OCI-LY7 (cell line): ENCODE results near the gene GRPR. TPM values are rescaled to one million over a fixed set of nuclear protein-coding genes. Genes with fewer than 3 reads are reported as not detected.
"Not testable (repeated sequence)": the region's sequence is repeated elsewhere in the genome, so short reads cannot be mapped to it uniquely, and the experiment has no call there.

Experiments
- BruUV-seq: library from RNA; stranded (reverse); fragments of 400-500 nt; replicated peaks from 2 replicates; lab custom pipeline; 2021; lab: Mats Ljungman, UMichigan
- CTCF ChIA-PET: fragments of 300-600 bp; sonication (Branson Sonifier 250); formaldehyde crosslinking; loops from one replicate; lab custom pipeline; 2022; ENCODE audit warnings: antibody characterized with exemption; ENCODE audit not compliant: unreplicated experiment; lab: Charles Lee
- POLR2A ChIA-PET: fragments of 300-600 bp; sonication (Branson Sonifier 250); formaldehyde crosslinking; loops from one replicate; lab custom pipeline; 2022; ENCODE audit warnings: antibody characterized with exemption; lab: Charles Lee
- DNase-seq: peaks from one replicate; pipeline ENCODE4 v3.0.0-alpha.2; 2015; ENCODE audit warnings: low spot score
- H2AFZ ChIP-seq: fragments of 200-600 bp; sonication (generic), shearing (Covaris generic); 2 replicates; pipeline ENCODE4 v1.6.1; 2014; ENCODE audit warnings: mild to moderate bottlenecking, antibody characterized with exemption, low read length, moderate library complexity
- H3K27ac ChIP-seq: fragments of 200-600 bp; sonication (generic); 2 replicates; pipeline ENCODE4 v1.5.1; 2014; ENCODE audit warnings: mixed run types, low read depth, mild to moderate bottlenecking, moderate library complexity, low read length, inconsistent platforms; ENCODE audit not compliant: poor library complexity, severe bottlenecking
- H3K36me3 ChIP-seq: fragments of 200-600 bp; sonication (generic); 2 replicates; pipeline ENCODE4 v1.6.1; 2014; ENCODE audit warnings: mild to moderate bottlenecking, antibody characterized with exemption, low read length, moderate library complexity, mixed read lengths; ENCODE audit not compliant: insufficient read depth
- H3K4me1 ChIP-seq: fragments of 200-600 bp; sonication (generic); 2 replicates; pipeline ENCODE4 v1.5.1; 2014; ENCODE audit warnings: mild to moderate bottlenecking, low read length; ENCODE audit not compliant: insufficient read depth, poor library complexity, severe bottlenecking
- H3K4me2 ChIP-seq: fragments of 200-600 bp; sonication (generic); 2 replicates; pipeline ENCODE4 v1.6.1; 2014; ENCODE audit warnings: mild to moderate bottlenecking, low read length
- H3K4me3 ChIP-seq: fragments of 200-600 bp; sonication (generic); 2 replicates; pipeline ENCODE4 v1.5.1; 2014; ENCODE audit warnings: mild to moderate bottlenecking, low read depth, low read length; ENCODE audit not compliant: poor library complexity, severe bottlenecking
- H3K79me2 ChIP-seq: fragments of 200-600 bp; sonication (generic); 2 replicates; pipeline ENCODE4 v1.6.1; 2016; ENCODE audit warnings: low read depth, mild to moderate bottlenecking, low read length, moderate library complexity, mixed read lengths; ENCODE audit not compliant: insufficient read depth
- H3K9me2 ChIP-seq: fragments of 200-600 bp; sonication (generic); 2 replicates; pipeline ENCODE4 v1.6.1; 2016; ENCODE audit warnings: mild to moderate bottlenecking, low read length, mixed read lengths; ENCODE audit not compliant: insufficient read depth
- H3K9me3 ChIP-seq: fragments of 200-600 bp; sonication (generic); 2 replicates; pipeline ENCODE4 v1.6.1; 2014; ENCODE audit warnings: mild to moderate bottlenecking, mixed run types, low read length, mixed read lengths
- H4K20me1 ChIP-seq: fragments of 200-600 bp; sonication (generic); 2 replicates; pipeline ENCODE4 v1.6.1; 2014; ENCODE audit warnings: mild to moderate bottlenecking, antibody characterized with exemption, low read length, moderate library complexity, mixed read lengths; ENCODE audit not compliant: insufficient read depth
- CTCF ChIP-seq: fragments of 200-600 bp; sonication (generic); conservative IDR thresholded peaks from 2 replicates; pipeline ENCODE4 v1.5.1; 2014; ENCODE audit warnings: mild to moderate bottlenecking, antibody characterized with exemption, low read length, moderate library complexity, mixed read lengths
- EZH2phosphoT487 ChIP-seq: fragments of 200-600 bp; sonication (generic); IDR thresholded peaks from 2 replicates; pipeline ENCODE4 v1.6.1; 2018; ENCODE audit warnings: low read depth, borderline replicate concordance, mild to moderate bottlenecking, mixed run types, antibody characterized with exemption, low read length, moderate library complexity, mixed read lengths
- intact Hi-C: fragments of 100-400 bp; cut with micrococcal nuclease; formaldehyde crosslinking; loops from one replicate; pipeline ENCODE4 v1.10.0; 2022; ENCODE audit not compliant: unreplicated experiment
- total RNA-seq, 2 experiments: library from RNA; depleted of rRNA in 1 of 2; stranded (reverse); fragments of >200 nt in 1 of 2; shearing (Covaris generic) in 1 of 2; gene quantifications; 2 replicates each; pipeline ENCODE4 v1.2.3, GENCODE V29; 2014 to 2022

Gene GRPR
- total RNA-seq, 2 experiments from 2014 or later: 0.47 TPM; not detected in 1

GRCh38 chrX:16175329-16176061, 52.1 kb downstream of the GRPR start:
- Histone ChIP-seq H3K27ac (no peak overlapping the region), H2AFZ (no peak overlapping the region), H3K36me3 (no peaks in the 10 kb centered on the region), H3K4me3 (no peak overlapping the region), H3K4me2 (no peak overlapping the region), H3K4me1 (no peaks in the 10 kb centered on the region), H3K79me2 (no peaks in the 10 kb centered on the region), H3K9me3 (no peaks in the 10 kb centered on the region), H4K20me1 (no peaks in the 10 kb centered on the region), H3K9me2 (no peaks in the 10 kb centered on the region)
- ChIA-PET POLR2A (interaction anchor here (1.1 kb wide), 1 partner anchor 44 kb away, joined by 3 read pairs; no protein-coding TSS in a partner anchor), CTCF (no interaction called here)
- DNase-seq: no peak
- BruUV-seq: no TSS peak
- intact Hi-C loops: no loop called here
- no peak for TF ChIP-seq CTCF
- no peak for TF ChIP-seq EZH2phosphoT487

GRCh38 chrX:16177260-16177659, 53.9 kb downstream of the GRPR start:
- ChIA-PET POLR2A (no interaction called here), CTCF (no interaction called here)
- Histone ChIP-seq H3K27ac (no peak overlapping the region), H3K36me3 (no peaks in the 10 kb centered on the region), H3K79me2 (no peaks in the 10 kb centered on the region), H3K9me2 (no peaks in the 10 kb centered on the region), H4K20me1 (no peaks in the 10 kb centered on the region), H3K9me3 (no peaks in the 10 kb centered on the region), H2AFZ (no peak overlapping the region), H3K4me3 (no peak overlapping the region), H3K4me2 (no peak overlapping the region), H3K4me1 (no peaks in the 10 kb centered on the region)
- no peak for DNase-seq
- no TSS peak for BruUV-seq
- intact Hi-C loops: no loop called here
- no peak for TF ChIP-seq EZH2phosphoT487
- no peak for TF ChIP-seq CTCF

GRCh38 chrX:16183843-16184242, 60.5 kb downstream of the GRPR start:
- CTCF ChIA-PET, BruUV-seq, DNase-seq, H3K36me3 ChIP-seq, H3K9me3 ChIP-seq, H3K79me2 ChIP-seq, H3K4me2 ChIP-seq, H2AFZ ChIP-seq, H4K20me1 ChIP-seq, H3K4me1 ChIP-seq, intact Hi-C loops, H3K9me2 ChIP-seq, POLR2A ChIA-PET, H3K4me3 ChIP-seq, H3K27ac ChIP-seq: not testable (repeated sequence)
